KMS-11 (cell line): ENCODE data around the gene CCDC85B.

ENCODE experiments used
- H2AFZ ChIP-seq: fragments of 200-600 bp; sonication (generic); 2 replicates; pipeline ENCODE4 v1.6.1; 2016; ENCODE audit warnings: antibody characterized with exemption, mixed run types, low read depth
- H3K27ac ChIP-seq: fragments of 200-600 bp; sonication (generic); 2 replicates; pipeline ENCODE4 v1.6.1; 2016; ENCODE audit warnings: mild to moderate bottlenecking, mixed run types
- H3K27me3 ChIP-seq: fragments of 200-600 bp; sonication (generic); 2 replicates; pipeline ENCODE4 v1.6.1; 2017; ENCODE audit warnings: mild to moderate bottlenecking, low read depth, mixed run types, moderate library complexity; ENCODE audit not compliant: insufficient read depth
- H3K36me3 ChIP-seq: fragments of 200-600 bp; sonication (generic); 2 replicates; pipeline ENCODE4 v1.6.1; 2017; ENCODE audit warnings: mild to moderate bottlenecking, mixed run types; ENCODE audit not compliant: insufficient read depth
- H3K4me1 ChIP-seq: fragments of 200-600 bp; sonication (generic); 2 replicates; pipeline ENCODE4 v1.6.1; 2016; ENCODE audit warnings: mild to moderate bottlenecking, low read depth, mixed run types; ENCODE audit not compliant: poor library complexity, severe bottlenecking
- H3K4me2 ChIP-seq: fragments of 200-600 bp; sonication (generic); 2 replicates; pipeline ENCODE4 v1.7.0; 2016; ENCODE audit warnings: mild to moderate bottlenecking, mixed run types
- H3K4me3 ChIP-seq: fragments of 200-600 bp; sonication (generic); IDR thresholded peaks from 2 replicates; pipeline ENCODE4 v1.6.1; 2017; ENCODE audit warnings: low read depth, low read length, mixed read lengths; ENCODE audit not compliant: insufficient read depth
- H3K79me2 ChIP-seq: fragments of 200-600 bp; sonication (generic); 2 replicates; pipeline ENCODE4 v1.6.1; 2016; ENCODE audit warnings: low read depth, mixed run types; ENCODE audit not compliant: insufficient read depth
- H3K9ac ChIP-seq: fragments of 200-600 bp; sonication (generic); 2 replicates; pipeline ENCODE4 v1.6.1; 2016; ENCODE audit warnings: mild to moderate bottlenecking, mixed run types
- H4K20me1 ChIP-seq: fragments of 200-600 bp; sonication (generic); 2 replicates; pipeline ENCODE4 v1.6.1; 2016; ENCODE audit warnings: mild to moderate bottlenecking, mixed run types; ENCODE audit not compliant: insufficient read depth
- TF ChIP-seq, protein P1 (sequence below): fragments of 200-600 bp; sonication (generic); conservative IDR thresholded peaks from 2 replicates; pipeline ENCODE4 v1.6.1; 2017; ENCODE audit warnings: low read depth, mild to moderate bottlenecking, antibody characterized with exemption, low read length, moderate library complexity, mixed read lengths

CCDC85B gene

GRCh38 chr11:65862191-65862735 is 28.2 kb upstream of the CCDC85B start:
- H3K79me2 ChIP-seq: peaks cover 28% of the 10 kb centered on the region
- peaks cover 19% of the 10 kb centered on the region for H3K4me1 ChIP-seq
- 0 out of 2 replicates have a peak overlapping the region, but pooled peaks have one; percentile 81 for H3K9ac ChIP-seq
- no peaks in the 10 kb centered on the region for H3K36me3 ChIP-seq
- H3K4me2 ChIP-seq: peak overlapping the region; percentile 87
- no peaks in the 10 kb centered on the region for H3K27me3 ChIP-seq
- no peak overlapping the region; the same call in 1 of the 2 replicates for H3K27ac ChIP-seq
- H3K4me3 ChIP-seq: no peak overlapping the region
- H2AFZ ChIP-seq: no peak overlapping the region
- no peaks in the 10 kb centered on the region for H4K20me1 ChIP-seq
- TF ChIP-seq, protein P1, sequence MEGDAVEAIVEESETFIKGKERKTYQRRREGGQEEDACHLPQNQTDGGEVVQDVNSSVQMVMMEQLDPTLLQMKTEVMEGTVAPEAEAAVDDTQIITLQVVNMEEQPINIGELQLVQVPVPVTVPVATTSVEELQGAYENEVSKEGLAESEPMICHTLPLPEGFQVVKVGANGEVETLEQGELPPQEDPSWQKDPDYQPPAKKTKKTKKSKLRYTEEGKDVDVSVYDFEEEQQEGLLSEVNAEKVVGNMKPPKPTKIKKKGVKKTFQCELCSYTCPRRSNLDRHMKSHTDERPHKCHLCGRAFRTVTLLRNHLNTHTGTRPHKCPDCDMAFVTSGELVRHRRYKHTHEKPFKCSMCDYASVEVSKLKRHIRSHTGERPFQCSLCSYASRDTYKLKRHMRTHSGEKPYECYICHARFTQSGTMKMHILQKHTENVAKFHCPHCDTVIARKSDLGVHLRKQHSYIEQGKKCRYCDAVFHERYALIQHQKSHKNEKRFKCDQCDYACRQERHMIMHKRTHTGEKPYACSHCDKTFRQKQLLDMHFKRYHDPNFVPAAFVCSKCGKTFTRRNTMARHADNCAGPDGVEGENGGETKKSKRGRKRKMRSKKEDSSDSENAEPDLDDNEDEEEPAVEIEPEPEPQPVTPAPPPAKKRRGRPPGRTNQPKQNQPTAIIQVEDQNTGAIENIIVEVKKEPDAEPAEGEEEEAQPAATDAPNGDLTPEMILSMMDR: no peak

DNA sequence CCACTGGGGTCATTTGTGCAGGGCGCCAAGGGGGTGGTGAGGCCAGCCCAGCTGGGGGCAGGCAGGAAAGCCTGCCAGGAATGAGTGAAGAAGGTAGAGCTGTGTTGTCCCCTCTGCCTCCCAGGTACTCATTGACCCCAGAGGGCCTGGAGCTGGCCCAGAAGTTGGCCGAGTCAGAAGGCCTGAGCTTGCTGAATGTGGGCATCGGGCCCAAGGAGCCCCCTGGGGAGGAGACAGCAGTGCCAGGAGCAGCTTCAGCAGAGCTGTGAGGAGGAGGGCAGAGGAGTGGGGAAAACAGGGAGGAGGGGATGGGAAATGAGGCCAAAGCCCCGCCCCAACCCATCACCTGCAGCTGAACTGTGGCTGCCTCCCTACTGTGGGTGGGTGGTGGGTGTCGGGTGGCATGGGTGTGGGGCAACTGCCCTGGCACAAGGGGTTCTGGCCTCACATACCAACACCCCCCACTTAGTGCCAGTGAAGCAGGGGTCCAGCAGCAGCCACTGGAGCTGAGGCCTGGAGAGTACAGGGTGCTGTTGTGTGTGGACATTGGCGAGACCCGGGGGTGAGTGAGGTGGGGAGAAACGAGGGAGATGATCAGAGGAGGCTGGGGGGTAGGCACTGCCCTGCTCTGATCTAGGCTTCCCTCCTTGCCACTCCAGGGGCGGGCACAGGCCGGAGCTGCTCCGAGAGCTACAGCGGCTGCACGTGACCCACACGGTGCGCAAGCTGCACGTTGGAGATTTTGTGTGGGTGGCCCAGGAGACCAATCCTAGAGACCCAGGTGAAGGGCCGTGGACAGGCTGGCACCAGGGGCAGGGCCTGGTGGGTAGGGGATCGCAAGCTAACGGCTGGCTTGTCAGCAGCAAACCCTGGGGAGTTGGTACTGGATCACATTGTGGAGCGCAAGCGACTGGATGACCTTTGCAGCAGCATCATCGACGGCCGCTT is 27.3 kb upstream of the CCDC85B start:
- no peak overlapping the region for H3K4me2 ChIP-seq

DNA sequence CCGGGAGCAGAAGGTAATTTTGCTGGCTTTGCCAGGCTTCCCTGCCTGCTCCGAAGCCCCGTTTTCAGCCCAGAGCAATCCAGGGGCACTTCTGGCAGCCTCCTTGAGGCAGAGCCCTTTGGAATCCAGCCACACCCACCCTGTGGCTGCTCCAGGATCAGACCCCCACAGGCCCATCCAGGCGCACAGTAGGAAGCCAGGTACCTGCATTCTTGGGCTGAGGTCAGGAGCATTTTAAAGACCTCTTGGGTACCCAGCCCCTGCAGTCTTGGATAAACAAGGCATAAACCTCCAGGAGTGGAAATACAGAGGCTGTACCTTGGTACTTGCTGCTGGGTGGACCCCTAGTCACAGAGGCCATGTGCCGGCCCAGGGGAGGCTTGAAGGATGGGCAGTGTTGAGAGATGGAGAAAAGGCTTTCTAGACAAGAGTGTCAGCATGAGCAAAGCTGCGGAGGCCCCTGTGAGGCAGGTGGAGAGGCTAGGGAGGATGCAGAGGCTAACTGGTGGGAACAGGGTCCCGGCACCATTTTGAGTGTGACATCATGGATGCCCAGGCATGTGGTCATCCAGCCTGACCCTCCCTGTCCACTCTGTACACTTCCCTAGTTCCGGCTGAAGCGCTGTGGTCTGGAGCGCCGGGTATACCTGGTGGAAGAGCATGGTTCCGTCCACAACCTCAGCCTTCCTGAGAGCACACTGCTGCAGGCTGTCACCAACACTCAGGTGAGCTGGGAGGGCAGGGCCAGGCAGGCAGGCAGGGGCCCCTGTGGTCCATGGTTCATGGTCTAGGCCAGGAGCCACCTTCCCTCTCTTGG is 26.4 kb upstream of the CCDC85B start:
- no peak overlapping the region for H3K4me3 ChIP-seq
- TF ChIP-seq, protein P1: no peak
- H3K79me2 ChIP-seq: peaks cover 22% of the 10 kb centered on the region
- no peaks in the 10 kb centered on the region for H4K20me1 ChIP-seq
- H2AFZ ChIP-seq: no peak overlapping the region
- H3K4me1 ChIP-seq: peaks cover 14% of the 10 kb centered on the region
- no peak overlapping the region for H3K27ac ChIP-seq
- no peaks in the 10 kb centered on the region for H3K27me3 ChIP-seq
- H3K9ac ChIP-seq: no peak overlapping the region
- no peaks in the 10 kb centered on the region for H3K36me3 ChIP-seq
- no peak overlapping the region for H3K4me2 ChIP-seq

More for the DNA sequence above, 27.3 kb upstream of the CCDC85B start:
- H3K4me1 ChIP-seq: peaks cover 19% of the 10 kb centered on the region
- no peak overlapping the region for H2AFZ ChIP-seq
- TF ChIP-seq, protein P1: no peak
- no peaks in the 10 kb centered on the region for H4K20me1 ChIP-seq
- peaks cover 22% of the 10 kb centered on the region for H3K79me2 ChIP-seq
- no peaks in the 10 kb centered on the region for H3K27me3 ChIP-seq
- no peaks in the 10 kb centered on the region for H3K36me3 ChIP-seq
- no peak overlapping the region for H3K9ac ChIP-seq
- H3K4me3 ChIP-seq: no peak overlapping the region
- H3K27ac ChIP-seq: no peak overlapping the region; the same call in 1 of the 2 replicates

DNA sequence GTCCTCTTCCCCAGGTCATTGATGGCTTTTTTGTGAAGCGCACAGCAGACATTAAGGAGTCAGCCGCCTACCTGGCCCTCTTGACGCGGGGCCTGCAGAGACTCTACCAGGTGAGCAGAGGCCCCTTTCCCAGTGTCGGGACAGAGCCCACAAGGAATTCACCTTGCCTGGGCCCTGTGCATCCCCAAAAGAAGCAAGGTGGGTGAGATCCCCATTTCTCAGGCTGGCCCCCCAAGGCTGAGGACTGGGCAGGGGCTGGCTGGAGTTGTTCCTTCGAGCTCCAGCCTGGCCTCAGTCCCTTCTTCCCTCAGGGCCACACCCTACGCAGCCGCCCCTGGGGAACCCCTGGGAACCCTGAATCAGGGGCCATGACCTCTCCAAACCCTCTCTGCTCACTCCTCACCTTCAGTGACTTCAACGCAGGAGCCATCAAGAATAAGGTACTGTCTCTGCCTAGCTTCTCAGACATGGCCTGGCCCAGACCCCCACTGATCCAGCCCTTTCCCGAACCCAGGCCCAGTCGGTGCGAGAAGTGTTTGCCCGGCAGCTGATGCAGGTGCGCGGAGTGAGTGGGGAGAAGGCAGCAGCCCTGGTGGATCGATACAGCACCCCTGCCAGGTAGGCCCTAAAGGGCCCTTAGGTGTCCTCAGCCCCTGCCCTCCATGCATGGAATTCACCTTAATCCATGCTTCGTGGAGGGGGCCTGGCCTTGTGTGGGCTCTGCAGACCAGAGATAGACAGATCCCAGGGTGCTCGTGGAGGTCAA is 25.6 kb upstream of the CCDC85B start:
- Histone ChIP-seq H3K4me1 (peaks cover 14% of the 10 kb centered on the region), H2AFZ (no peak overlapping the region)
- TF ChIP-seq, protein P1: no peak

More for the DNA sequence above, 25.6 kb upstream of the CCDC85B start:
- H3K27ac ChIP-seq: no peak overlapping the region
- no peak overlapping the region for H3K4me2 ChIP-seq
- H3K36me3 ChIP-seq: no peaks in the 10 kb centered on the region
- H3K9ac ChIP-seq: no peak overlapping the region
- peaks cover 22% of the 10 kb centered on the region for H3K79me2 ChIP-seq
- H3K4me3 ChIP-seq: no peak overlapping the region
- H4K20me1 ChIP-seq: no peaks in the 10 kb centered on the region
- H3K27me3 ChIP-seq: no peaks in the 10 kb centered on the region
